KMS-11 (cell line): ENCODE measurements around the gene CP.
A peak's percentile ranks its signal among the peaks of the same experiment; 100 is the strongest.

Source experiments
- H2AFZ ChIP-seq: fragments of 200-600 bp; sonication (generic); 2 replicates; pipeline ENCODE4 v1.6.1; 2016; ENCODE audit warnings: antibody characterized with exemption, mixed run types, low read depth
- H3K27ac ChIP-seq: fragments of 200-600 bp; sonication (generic); 2 replicates; pipeline ENCODE4 v1.6.1; 2016; ENCODE audit warnings: mild to moderate bottlenecking, mixed run types
- H3K27me3 ChIP-seq: fragments of 200-600 bp; sonication (generic); 2 replicates; pipeline ENCODE4 v1.6.1; 2017; ENCODE audit warnings: mild to moderate bottlenecking, low read depth, mixed run types, moderate library complexity; ENCODE audit not compliant: insufficient read depth
- H3K36me3 ChIP-seq: fragments of 200-600 bp; sonication (generic); 2 replicates; pipeline ENCODE4 v1.6.1; 2017; ENCODE audit warnings: mild to moderate bottlenecking, mixed run types; ENCODE audit not compliant: insufficient read depth
- H3K4me1 ChIP-seq: fragments of 200-600 bp; sonication (generic); 2 replicates; pipeline ENCODE4 v1.6.1; 2016; ENCODE audit warnings: mild to moderate bottlenecking, low read depth, mixed run types; ENCODE audit not compliant: poor library complexity, severe bottlenecking
- H3K4me2 ChIP-seq: fragments of 200-600 bp; sonication (generic); 2 replicates; pipeline ENCODE4 v1.7.0; 2016; ENCODE audit warnings: mild to moderate bottlenecking, mixed run types
- H3K4me3 ChIP-seq: fragments of 200-600 bp; sonication (generic); IDR thresholded peaks from 2 replicates; pipeline ENCODE4 v1.6.1; 2017; ENCODE audit warnings: low read depth, low read length, mixed read lengths; ENCODE audit not compliant: insufficient read depth
- H3K79me2 ChIP-seq: fragments of 200-600 bp; sonication (generic); 2 replicates; pipeline ENCODE4 v1.6.1; 2016; ENCODE audit warnings: low read depth, mixed run types; ENCODE audit not compliant: insufficient read depth
- H3K9ac ChIP-seq: fragments of 200-600 bp; sonication (generic); 2 replicates; pipeline ENCODE4 v1.6.1; 2016; ENCODE audit warnings: mild to moderate bottlenecking, mixed run types
- H4K20me1 ChIP-seq: fragments of 200-600 bp; sonication (generic); 2 replicates; pipeline ENCODE4 v1.6.1; 2016; ENCODE audit warnings: mild to moderate bottlenecking, mixed run types; ENCODE audit not compliant: insufficient read depth
- CTCF ChIP-seq: fragments of 200-600 bp; sonication (generic); conservative IDR thresholded peaks from 2 replicates; pipeline ENCODE4 v1.6.1; 2017; ENCODE audit warnings: low read depth, mild to moderate bottlenecking, antibody characterized with exemption, low read length, moderate library complexity, mixed read lengths

The CP gene

DNA sequence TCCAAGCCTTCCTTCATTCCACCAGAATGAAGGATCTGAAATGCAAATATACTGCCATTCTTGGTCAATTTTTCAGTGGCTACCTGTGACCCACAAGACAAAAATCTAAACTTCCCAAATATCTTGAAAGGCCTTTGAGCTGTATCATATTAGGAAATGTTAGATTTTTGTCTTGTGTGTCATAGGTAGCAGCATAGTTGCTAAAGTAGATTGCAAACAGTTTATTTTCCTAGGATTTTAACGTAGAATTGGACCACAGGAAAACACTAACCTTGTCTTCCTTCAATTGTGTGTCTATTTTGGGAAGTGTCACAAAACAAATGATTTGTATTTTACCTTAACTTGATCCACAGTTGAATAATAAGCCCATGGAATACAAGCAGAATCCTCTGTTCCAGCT is 42.4 kb downstream of the CP start:
- H4K20me1 ChIP-seq, result no peaks in the 10 kb centered on the region
- H3K4me3 ChIP-seq, result no peak overlapping the region
- H3K4me2 ChIP-seq, result no peak overlapping the region
- H3K4me1 ChIP-seq, result peaks cover 16% of the 10 kb centered on the region
- no peak for TF ChIP-seq CTCF
- no peak overlapping the region for H3K9ac ChIP-seq
- no peaks in the 10 kb centered on the region for H3K36me3 ChIP-seq
- H3K27ac ChIP-seq, result no peak overlapping the region
- no peak overlapping the region for H2AFZ ChIP-seq
- H3K79me2 ChIP-seq, result no peaks in the 10 kb centered on the region
- H3K27me3 ChIP-seq, result no peaks in the 10 kb centered on the region

DNA sequence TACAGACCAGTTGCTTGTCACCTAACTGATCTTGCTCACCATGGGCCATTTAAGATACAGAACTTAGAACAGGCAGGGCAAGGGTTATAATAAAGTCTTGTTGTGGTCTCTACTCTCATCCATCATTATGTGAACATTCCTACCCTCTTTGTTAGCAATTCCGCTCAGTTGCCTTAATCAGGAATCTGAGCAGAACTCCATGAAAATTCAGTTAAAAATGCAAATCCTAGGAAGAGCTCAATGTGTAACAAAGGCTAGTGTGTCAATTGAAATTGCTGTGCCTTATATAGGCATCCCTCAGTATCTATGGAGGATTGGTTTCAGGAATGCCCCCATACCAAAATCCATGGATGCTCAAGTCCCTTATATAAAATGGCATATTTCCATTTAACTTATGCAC is 44.5 kb downstream of the CP start:
- Histone ChIP-seq H3K4me2 (no peak overlapping the region), H3K27ac (no peak overlapping the region), H3K4me3 (no peak overlapping the region), H2AFZ (no peak overlapping the region), H3K79me2 (no peaks in the 10 kb centered on the region), H4K20me1 (no peaks in the 10 kb centered on the region), H3K36me3 (no peaks in the 10 kb centered on the region), H3K4me1 (peaks cover 34% of the 10 kb centered on the region), H3K27me3 (no peaks in the 10 kb centered on the region), H3K9ac (no peak overlapping the region)
- TF ChIP-seq CTCF, result no peak

DNA sequence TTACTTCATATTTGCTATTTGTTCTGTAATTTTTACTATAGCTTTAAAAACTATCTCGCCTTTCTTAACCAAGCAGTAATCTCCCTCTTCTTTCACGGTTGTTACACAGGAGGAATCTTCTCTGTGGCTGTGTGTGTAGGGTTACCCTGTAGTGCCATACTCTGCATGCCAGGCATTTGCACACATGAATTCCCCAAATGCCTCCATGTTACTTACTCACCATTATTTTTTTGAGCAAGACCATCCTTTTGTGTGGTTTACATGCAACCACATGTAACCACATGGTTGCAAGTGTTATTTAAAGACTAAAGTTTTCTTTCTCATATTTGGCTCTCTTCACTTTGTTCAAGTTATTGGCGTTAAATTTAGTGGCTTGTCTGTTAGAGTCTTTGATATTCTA is 46.7 kb downstream of the CP start:
- Histone ChIP-seq H3K4me2 (peak overlapping the region; percentile 67), H2AFZ (no peak overlapping the region), H3K27ac (peak overlapping the region; percentile 12; the same call in 1 of the 2 replicates), H4K20me1 (no peaks in the 10 kb centered on the region), H3K36me3 (no peaks in the 10 kb centered on the region; the same call in 1 of the 2 replicates), H3K4me1 (peaks cover 38% of the 10 kb centered on the region), H3K27me3 (no peaks in the 10 kb centered on the region), H3K79me2 (no peaks in the 10 kb centered on the region), H3K9ac (no peak overlapping the region), H3K4me3 (peak overlapping the region; percentile 37)
- TF ChIP-seq CTCF, result no peak

- no peak for TF ChIP-seq CTCF
- Histone ChIP-seq H3K27ac (no peak overlapping the region), H3K27me3 (no peaks in the 10 kb centered on the region), H3K79me2 (no peaks in the 10 kb centered on the region), H3K4me1 (peaks cover 78% of the 10 kb centered on the region), H3K9ac (no peak overlapping the region), H3K36me3 (no peaks in the 10 kb centered on the region; the same call in 1 of the 2 replicates), H2AFZ (no peak overlapping the region), H4K20me1 (no peaks in the 10 kb centered on the region), H3K4me2 (no peak overlapping the region), H3K4me3 (no peak overlapping the region)
Observed at GRCh38 chr3:149170672-149171071, 51.0 kb downstream of the CP start.
